Left ventricle myocardium inferior (tissue), 1 donor: ENCODE measurements around the gene LRRC59. TPM values are rescaled to one million over a fixed set of nuclear protein-coding genes. Genes with fewer than 3 reads are reported as not detected.

Experiments
- DNase-seq: peaks from one replicate; pipeline ENCODE4 v3.0.0-alpha.2; 2020
- H3K27ac ChIP-seq: fragments of 200-600 bp; replicated peaks from 2 replicates; pipeline ENCODE4 v1.8.0; 2021
- H3K27me3 ChIP-seq: fragments of 200-600 bp; 2 replicates; pipeline ENCODE4 v1.8.0; 2021; ENCODE audit warnings: low read depth
- H3K36me3 ChIP-seq: fragments of 200-600 bp; 2 replicates; pipeline ENCODE4 v1.8.0; 2021
- H3K4me1 ChIP-seq: fragments of 200-600 bp; 2 replicates; pipeline ENCODE4 v1.8.0; 2021
- H3K4me3 ChIP-seq: fragments of 200-600 bp; 2 replicates; pipeline ENCODE4 v1.8.0; 2021; ENCODE audit warnings: mild to moderate bottlenecking, moderate library complexity
- H3K9me3 ChIP-seq: fragments of 200-600 bp; replicated peaks from 2 replicates; pipeline ENCODE4 v1.8.0; 2021
- CTCF ChIP-seq: fragments of 200-600 bp; IDR thresholded peaks from 2 replicates; pipeline ENCODE4 v1.8.0; 2021; ENCODE audit warnings: antibody characterized with exemption, mild to moderate bottlenecking, borderline replicate concordance
- intact Hi-C: fragments of 100-400 bp; cut with micrococcal nuclease; formaldehyde crosslinking; loops from one replicate; pipeline ENCODE4 v1.11.0; 2022
- total RNA-seq: library from RNA; stranded (reverse); fragmentation: NEBNext Ultra II Directional; extraction: Animal tissue kit (Norgen Biotek cat#: 25700); gene quantifications from one replicate; pipeline ENCODE4 v1.2.1, GENCODE V29; 2021
- donor health status: DM: no; HTN: yes; CAD: no; lungs with severe emphysema.

Gene LRRC59
- total RNA-seq, 1 donor from 2014 or later, result 23.7 TPM

DNA sequence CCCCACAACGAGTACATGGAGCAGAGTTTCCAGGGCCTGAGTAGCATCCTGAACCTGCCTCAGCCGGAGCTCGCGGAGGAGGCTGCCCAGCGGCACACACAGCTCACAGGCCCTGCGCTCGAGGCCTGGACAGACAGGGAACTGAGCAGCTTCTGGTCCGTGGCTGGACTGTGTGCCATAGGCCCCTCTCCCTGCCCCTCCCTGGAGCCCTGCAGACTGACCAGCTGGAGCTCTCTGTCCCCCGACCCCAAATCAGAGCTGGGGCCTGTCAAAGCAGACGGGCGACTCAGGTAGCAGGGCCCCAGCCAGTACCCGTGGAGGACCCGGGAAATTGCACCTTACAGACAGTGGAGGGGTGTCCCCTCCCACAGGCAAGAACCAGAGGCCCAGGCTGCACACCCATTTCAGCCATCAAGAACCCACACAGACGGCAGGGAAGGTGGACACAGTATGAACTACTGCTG, 37.3 kb downstream of the LRRC59 start:
- Histone ChIP-seq H3K36me3 (peaks cover 45% of the 10 kb centered on the region), H3K27ac (no peak overlapping the region), H3K27me3 (no peaks in the 10 kb centered on the region), H3K4me1 (peaks cover 22% of the 10 kb centered on the region), H3K9me3 (no peaks in the 10 kb centered on the region), H3K4me3 (no peak overlapping the region)
- TF ChIP-seq CTCF, result no peak
- no peak for DNase-seq
- intact Hi-C loops, result no loop called here

GRCh38 chr17:50359005-50359699, 38.2 kb downstream of the LRRC59 start:
- H3K36me3 ChIP-seq, result peaks cover 54% of the 10 kb centered on the region
- no peaks in the 10 kb centered on the region for H3K27me3 ChIP-seq
- no peak overlapping the region for H3K4me3 ChIP-seq
- H3K4me1 ChIP-seq, result peaks cover 22% of the 10 kb centered on the region
- no peaks in the 10 kb centered on the region for H3K9me3 ChIP-seq
- no peak for DNase-seq
- no peak overlapping the region for H3K27ac ChIP-seq
- TF ChIP-seq CTCF, result no peak
- intact Hi-C loops, result no loop called here

DNA sequence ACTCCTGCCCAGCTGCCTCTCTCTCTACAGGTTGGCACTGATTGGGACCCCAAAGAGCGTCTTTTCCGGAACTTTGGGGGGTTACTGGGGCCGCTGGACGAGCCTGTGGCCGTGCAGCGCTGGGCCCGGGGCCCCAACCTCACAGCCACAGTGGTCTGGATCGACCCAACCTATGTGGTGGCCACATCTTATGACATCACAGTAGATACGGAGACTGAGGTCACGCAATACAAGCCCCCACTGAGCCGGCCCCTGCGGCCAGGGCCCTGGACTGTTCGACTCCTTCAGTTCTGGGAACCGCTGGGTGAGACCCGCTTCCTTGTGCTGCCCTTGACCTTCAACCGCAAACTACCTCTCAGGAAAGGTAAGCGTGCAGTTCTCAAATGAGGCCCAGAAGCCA, 39.1 kb downstream of the LRRC59 start:
- intact Hi-C loops, result no loop called here

GRCh38 chr17:50356892-50357510, 40.3 kb downstream of the LRRC59 start:
- peaks cover 63% of the 10 kb centered on the region for H3K36me3 ChIP-seq

More for the DNA sequence above, 39.1 kb downstream of the LRRC59 start:
- Histone ChIP-seq H3K27ac (no peak overlapping the region), H3K36me3 (peaks cover 63% of the 10 kb centered on the region), H3K4me1 (peaks cover 18% of the 10 kb centered on the region), H3K4me3 (no peak overlapping the region), H3K9me3 (no peaks in the 10 kb centered on the region), H3K27me3 (no peaks in the 10 kb centered on the region)
- DNase-seq, result no peak
- no peak for TF ChIP-seq CTCF

GRCh38 chr17:50356418-50356817, 40.9 kb downstream of the LRRC59 start:
- no peak for DNase-seq
- Histone ChIP-seq H3K4me1 (peaks cover 21% of the 10 kb centered on the region), H3K27ac (no peak overlapping the region), H3K27me3 (no peaks in the 10 kb centered on the region), H3K4me3 (no peak overlapping the region), H3K36me3 (peaks cover 63% of the 10 kb centered on the region), H3K9me3 (no peaks in the 10 kb centered on the region)
- TF ChIP-seq CTCF, result no peak
- intact Hi-C loops, result no loop called here

More at GRCh38 chr17:50356892-50357510, 40.3 kb downstream of the LRRC59 start:
- peaks cover 18% of the 10 kb centered on the region for H3K4me1 ChIP-seq
- DNase-seq, result no peak
- no peaks in the 10 kb centered on the region for H3K9me3 ChIP-seq
- no peak for TF ChIP-seq CTCF
- no peaks in the 10 kb centered on the region for H3K27me3 ChIP-seq
- H3K27ac ChIP-seq, result no peak overlapping the region
- intact Hi-C loops, result no loop called here
- no peak overlapping the region for H3K4me3 ChIP-seq
